ENCODE results near the gene HOMER2. TPM values are rescaled to one million over a fixed set of nuclear protein-coding genes. Genes with fewer than 3 reads are reported as not detected.

The HOMER2 gene
- total and polyA plus RNA-seq, 2 of the 4 experiments (the other 2 are of a cell fraction): 0.54 to 0.79 TPM

- CTCF ChIA-PET: no interaction called here
- no peaks in the 10 kb centered on the region for H3K79me1 ChIP-seq (ENCODE audit: low read depth in 1 of 2, low read length in 2 of 2)
- H3K18ac ChIP-seq (ENCODE audit: low read depth, low read length): no peak overlapping the region
- no peak overlapping the region for H2BK5ac ChIP-seq (ENCODE audit: low read depth, low read length, poor library complexity, severe bottlenecking)
- no peak overlapping the region for H4K5ac ChIP-seq (ENCODE audit: low read depth, low read length)
- no peak overlapping the region for H2AK5ac ChIP-seq (ENCODE audit: low read depth, low read length)
- no peak for DNase-seq
- no peak overlapping the region for H3K9ac ChIP-seq (ENCODE audit: low read depth, low read length)
- no peak overlapping the region for H2AK9ac ChIP-seq (replicated peaks; ENCODE audit: low read depth, low read length, poor library complexity)
- H4K8ac ChIP-seq (ENCODE audit: low read depth in 2 of 2, low read length in 2 of 2): no peak overlapping the region
- H3K4me1 ChIP-seq (ENCODE audit: control insufficient read depth, insufficient read depth, low read length): no peaks in the 10 kb centered on the region
- TF ChIP-seq USF2 (IDR thresholded peaks at IDR 0.05; ENCODE audit: low read depth, low read length) (no peak), SMC3 (IDR thresholded peaks at IDR 0.05; ENCODE audit: low read depth, low read length) (no peak), MAZ (IDR thresholded peaks at IDR 0.05; ENCODE audit: borderline replicate concordance, low read depth, low read length) (no peak), RAD21 (IDR thresholded peaks at IDR 0.05; ENCODE audit: low read length) (no peak), RCOR1 (IDR thresholded peaks at IDR 0.05; ENCODE audit: insufficient replicate concordance, low read length) (no peak), MAFK (IDR thresholded peaks at IDR 0.05; ENCODE audit: low read depth, low read length) (no peak)
- BruUV-seq (replicated peaks): no TSS peak
- in situ Hi-C loops (cut with MboI; ENCODE audit: low sequenced_read_pairs) (no loop called here), dilution Hi-C loops (cut with HindIII; ENCODE audit: low sequenced_read_pairs, unreplicated experiment) (no loop called here), intact Hi-C loops (cut with micrococcal nuclease) (loop anchor here (10.0 kb wide), 1 partner anchor 96 kb away; the partner anchor contains the start of gene HOMER2)
- no peak overlapping the region for H3K4ac ChIP-seq (ENCODE audit: low read depth, low read length)
- H3K4me2 ChIP-seq (ENCODE audit: low read depth, low read length): no peak overlapping the region
- H4K20me1 ChIP-seq (ENCODE audit: insufficient read depth, low read length): no peaks in the 10 kb centered on the region
- H2BK20ac ChIP-seq (ENCODE audit: low read depth, low read length): no peak overlapping the region
- H3K23ac ChIP-seq (ENCODE audit: low read depth, low read length): no peak overlapping the region
- H3K9me1 ChIP-seq (ENCODE audit: insufficient read depth, low read length): no peaks in the 10 kb centered on the region
- no peak overlapping the region for H2BK120ac ChIP-seq (ENCODE audit: low read depth, low read length)
- POLR2A ChIA-PET (ENCODE audit: unreplicated experiment): interaction anchor here (0.7 kb wide), 1 partner anchor 22 kb away, joined by 4 read pairs; no protein-coding TSS in a partner anchor
- no peak for ATAC-seq (ENCODE audit: low read depth)
- H3K9me3 ChIP-seq (ENCODE audit: control insufficient read depth, insufficient read depth, low read length): no peaks in the 10 kb centered on the region
- no peak overlapping the region for H3K27ac ChIP-seq (ENCODE audit: insufficient read depth, low read length)
- no peak overlapping the region for H2AFZ ChIP-seq (replicated peaks; ENCODE audit: low read length, poor library complexity)
- H4K91ac ChIP-seq (ENCODE audit: insufficient read depth, low read depth, low read length): no peak overlapping the region
- WGBS, 2 experiments (ENCODE audit: extremely low coverage in 2 of 2, insufficient read length in 1 of 2): 100% methylated on average over 5 of the region's 11 CpGs; no CpG with 5 or more reads in 1 of the 2 experiments
- H3K56ac ChIP-seq (ENCODE audit: extremely low read depth, insufficient read depth, low read length): no peak overlapping the region
- no peak overlapping the region for H3K4me3 ChIP-seq (ENCODE audit: insufficient read depth, low read depth, low read length)
- H3K14ac ChIP-seq (replicated peaks; ENCODE audit: low read depth, low read length): no peak overlapping the region
- peaks cover 3% of the 10 kb centered on the region; the same call in 1 of the 2 replicates for H3K27me3 ChIP-seq (ENCODE audit: control insufficient read depth, insufficient read depth, low read length)
- no peaks in the 10 kb centered on the region for H3K36me3 ChIP-seq (ENCODE audit: control insufficient read depth, insufficient read depth, low read length)
- no peak overlapping the region for H2BK15ac ChIP-seq (ENCODE audit: low read depth, low read length)
Measured at GRCh38 chr15:82858932-82859331, 93.6 kb downstream of the HOMER2 start.
